HG03135 (cell line): ENCODE data around the gene LPCAT4.
A peak's percentile ranks its signal among the peaks of the same experiment; 100 is the strongest.
"Not testable (repeated sequence)": the region's sequence is repeated elsewhere in the genome, so short reads cannot be mapped to it uniquely, and the experiment has no call there.

Source experiments
- ATAC-seq: cut with Tn5 transposase; IDR thresholded peaks from one replicate; pipeline ENCODE4 v1.9.1; 2021; ENCODE audit warnings: mild to moderate bottlenecking, moderate library complexity; ENCODE audit not compliant: unreplicated experiment

The LPCAT4 gene

GRCh38 chr15:34364041-34364440, 3.0 kb downstream of the LPCAT4 start:
- no peak for ATAC-seq

GRCh38 chr15:34362047-34362773, 4.8 kb downstream of the LPCAT4 start:
- no peak for ATAC-seq

- no peak for ATAC-seq
These were observed 5.7 kb downstream of the LPCAT4 start for GRCh38 chr15:34361278-34361677.

GRCh38 chr15:34360298-34360697, 6.7 kb downstream of the LPCAT4 start:
- ATAC-seq: no peak

GRCh38 chr15:34359416-34359815, 7.6 kb downstream of the LPCAT4 start:
- no peak for ATAC-seq

GRCh38 chr15:34358948-34359347, 8.0 kb downstream of the LPCAT4 start:
- no peak for ATAC-seq

GRCh38 chr15:34358367-34358766, 8.6 kb downstream of the LPCAT4 start:
- no peak for ATAC-seq

GRCh38 chr15:34357653-34358052, 9.3 kb downstream of the LPCAT4 start:
- no peak for ATAC-seq

- no peak for ATAC-seq
These were observed 11.8 kb downstream of the LPCAT4 start for GRCh38 chr15:34355241-34355640.

- ATAC-seq: no peak
These were observed 12.7 kb downstream of the LPCAT4 start for GRCh38 chr15:34354286-34354685.

- ATAC-seq: no peak
These were observed 13.4 kb downstream of the LPCAT4 start for GRCh38 chr15:34353627-34354026.

GRCh38 chr15:34352996-34353395, 14.0 kb downstream of the LPCAT4 start:
- not testable (repeated sequence) for ATAC-seq

GRCh38 chr15:34349769-34350168, 17.2 kb downstream of the LPCAT4 start:
- no peak for ATAC-seq

- ATAC-seq: no peak
These were observed 18.2 kb downstream of the LPCAT4 start for GRCh38 chr15:34348735-34349300.

GRCh38 chr15:34347951-34348638, 18.9 kb downstream of the LPCAT4 start:
- ATAC-seq: no peak

- ATAC-seq: peak; percentile 89
These were observed 24.0 kb downstream of the LPCAT4 start, which contains the start of the genes NOP10 and NUTM1 for GRCh38 chr15:34342737-34343575. Gene NOP10 (minus strand): TSS chr15:34343136. CDS start chr15:34343073, 63 bp downstream. Gene NUTM1 (plus strand): TSS chr15:34343315. CDS start chr15:34343697, 382 bp downstream.

- not testable (repeated sequence) for ATAC-seq
These were observed 24.7 kb downstream of the LPCAT4 start for GRCh38 chr15:34342213-34342736.

- no peak for ATAC-seq
These were observed 25.4 kb downstream of the LPCAT4 start for GRCh38 chr15:34341381-34342212.

GRCh38 chr15:34339946-34340345, 27.1 kb downstream of the LPCAT4 start:
- no peak for ATAC-seq

GRCh38 chr15:34338347-34338746, 28.6 kb downstream of the LPCAT4 start:
- no peak for ATAC-seq
